Measurements from ENCODE around the gene DNAJB6.

- no peak for TF ChIP-seq POLR2A (IDR thresholded peaks at IDR 0.05)
- no peak for TF ChIP-seq EP300 (IDR thresholded peaks at IDR 0.05)
- TF ChIP-seq, protein P1, sequence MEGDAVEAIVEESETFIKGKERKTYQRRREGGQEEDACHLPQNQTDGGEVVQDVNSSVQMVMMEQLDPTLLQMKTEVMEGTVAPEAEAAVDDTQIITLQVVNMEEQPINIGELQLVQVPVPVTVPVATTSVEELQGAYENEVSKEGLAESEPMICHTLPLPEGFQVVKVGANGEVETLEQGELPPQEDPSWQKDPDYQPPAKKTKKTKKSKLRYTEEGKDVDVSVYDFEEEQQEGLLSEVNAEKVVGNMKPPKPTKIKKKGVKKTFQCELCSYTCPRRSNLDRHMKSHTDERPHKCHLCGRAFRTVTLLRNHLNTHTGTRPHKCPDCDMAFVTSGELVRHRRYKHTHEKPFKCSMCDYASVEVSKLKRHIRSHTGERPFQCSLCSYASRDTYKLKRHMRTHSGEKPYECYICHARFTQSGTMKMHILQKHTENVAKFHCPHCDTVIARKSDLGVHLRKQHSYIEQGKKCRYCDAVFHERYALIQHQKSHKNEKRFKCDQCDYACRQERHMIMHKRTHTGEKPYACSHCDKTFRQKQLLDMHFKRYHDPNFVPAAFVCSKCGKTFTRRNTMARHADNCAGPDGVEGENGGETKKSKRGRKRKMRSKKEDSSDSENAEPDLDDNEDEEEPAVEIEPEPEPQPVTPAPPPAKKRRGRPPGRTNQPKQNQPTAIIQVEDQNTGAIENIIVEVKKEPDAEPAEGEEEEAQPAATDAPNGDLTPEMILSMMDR (IDR thresholded peaks at IDR 0.05), result no peak
Measured at GRCh38 chr7:157444011-157444842, 107.4 kb downstream of the DNAJB6 start.

Data from suprapubic skin (tissue), 3 donors.